Stimulated activated CD4-positive, alpha-beta T cell treated with anti-CD3 and anti-CD28 coated beads, Interleukin-1b, Interleukin-23, amount 100 ng/mL, for 24 hours (primary cell): ENCODE results near the gene BLTP2.
"Not testable (repeated sequence)": the region's sequence is repeated elsewhere in the genome, so short reads cannot be mapped to it uniquely, and the experiment has no call there.

Experiments
- DNase-seq, 4 experiments: peaks; one replicate each; pipeline ENCODE4 v3.0.0-alpha.2; 2020; ENCODE audit warnings: low read depth in 4 of 4, low spot score in 1 of 4

The BLTP2 gene

GRCh38 chr17:28648698-28649097 lies 3.7 kb upstream of the BLTP2 start:
- DNase-seq, result no peak

- no peak for DNase-seq
Measured at GRCh38 chr17:28646039-28646754, 1.2 kb upstream of the BLTP2 start.

- DNase-seq, result no peak
Measured at GRCh38 chr17:28645576-28645939, 600 bp upstream of the BLTP2 start.

- DNase-seq, result no peak
Measured at GRCh38 chr17:28643983-28644786, 773 bp downstream of the BLTP2 start.

GRCh38 chr17:28641579-28641978 lies 3.4 kb downstream of the BLTP2 start:
- DNase-seq, result no peak

GRCh38 chr17:28635506-28635905 lies 9.5 kb downstream of the BLTP2 start:
- no peak for DNase-seq

GRCh38 chr17:28634206-28634865 lies 10.6 kb downstream of the BLTP2 start:
- no peak for DNase-seq

- no peak for DNase-seq
Measured at GRCh38 chr17:28626818-28627217, 18.1 kb downstream of the BLTP2 start.

- no peak for DNase-seq
Measured at GRCh38 chr17:28624148-28624547, 20.8 kb downstream of the BLTP2 start.

GRCh38 chr17:28623696-28624095 lies 21.3 kb downstream of the BLTP2 start:
- DNase-seq, result no peak

GRCh38 chr17:28622186-28622585 lies 22.8 kb downstream of the BLTP2 start:
- no peak for DNase-seq

- no peak for DNase-seq
Measured at GRCh38 chr17:28620010-28620409, 24.9 kb downstream of the BLTP2 start.

- DNase-seq, result no peak
Measured at GRCh38 chr17:28618464-28618863, 26.5 kb downstream of the BLTP2 start.

GRCh38 chr17:28616281-28616680 lies 28.7 kb downstream of the BLTP2 start:
- no peak for DNase-seq

GRCh38 chr17:28615260-28615940 lies 29.6 kb downstream of the BLTP2 start:
- DNase-seq, result no peak

GRCh38 chr17:28613931-28614381 lies 31.0 kb downstream of the BLTP2 start, which contains the start of gene RSKR:
Gene RSKR, minus strand, starts transcription at chr17:28614185. Its CDS starts 24 bp downstream, at chr17:28614161.
- DNase-seq, result no peak

- DNase-seq, result peak in 2 of 4 experiments; percentile 12 to 13
Measured at GRCh38 chr17:28612936-28613872, 31.8 kb downstream of the BLTP2 start.

GRCh38 chr17:28612531-28612930 lies 32.4 kb downstream of the BLTP2 start:
- no peak for DNase-seq

- no peak for DNase-seq
Measured at GRCh38 chr17:28610376-28610775, 34.6 kb downstream of the BLTP2 start.

- not testable (repeated sequence) for DNase-seq
Measured at GRCh38 chr17:28604031-28604430, 40.9 kb downstream of the BLTP2 start.
